DND-41 (cell line): Measurements from ENCODE around the gene ARHGEF7.

Experiments
- EZH2 ChIP-seq: IDR thresholded peaks from 3 replicates; pipeline ENCODE4 v1.6.1; 2012; ENCODE audit warnings: borderline replicate concordance, low read depth, mild to moderate bottlenecking, moderate library complexity, low read length, inconsistent platforms; ENCODE audit not compliant: severe bottlenecking
- TF ChIP-seq, protein P1 (sequence below): IDR thresholded peaks from 2 replicates; pipeline ENCODE4 v1.5.1; 2012; ENCODE audit warnings: borderline replicate concordance, low read length, moderate library complexity, mild to moderate bottlenecking; ENCODE audit not compliant: poor library complexity, severe bottlenecking; ENCODE audit errors: extremely low read depth

DNA sequence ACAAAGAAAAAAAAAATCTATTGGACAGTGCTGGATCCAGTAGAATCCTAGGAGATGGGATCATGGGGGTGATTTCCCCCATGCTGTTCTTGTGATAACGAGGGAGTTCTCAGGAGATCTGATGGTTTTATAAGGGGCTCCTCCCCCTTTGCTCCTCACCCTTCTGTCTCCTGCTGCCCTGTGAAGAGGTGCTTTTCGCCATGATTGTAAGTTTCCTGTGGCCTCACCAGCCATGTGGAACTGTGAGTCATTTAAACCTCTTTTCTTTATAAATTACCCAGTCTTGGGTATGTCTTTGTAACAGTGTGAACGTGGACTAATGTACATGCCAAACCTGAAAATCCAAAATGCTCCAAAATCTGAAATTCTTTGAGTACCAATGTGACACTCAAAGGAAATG, 45.5 kb downstream of the ARHGEF7 start:
- TF ChIP-seq, protein P1, sequence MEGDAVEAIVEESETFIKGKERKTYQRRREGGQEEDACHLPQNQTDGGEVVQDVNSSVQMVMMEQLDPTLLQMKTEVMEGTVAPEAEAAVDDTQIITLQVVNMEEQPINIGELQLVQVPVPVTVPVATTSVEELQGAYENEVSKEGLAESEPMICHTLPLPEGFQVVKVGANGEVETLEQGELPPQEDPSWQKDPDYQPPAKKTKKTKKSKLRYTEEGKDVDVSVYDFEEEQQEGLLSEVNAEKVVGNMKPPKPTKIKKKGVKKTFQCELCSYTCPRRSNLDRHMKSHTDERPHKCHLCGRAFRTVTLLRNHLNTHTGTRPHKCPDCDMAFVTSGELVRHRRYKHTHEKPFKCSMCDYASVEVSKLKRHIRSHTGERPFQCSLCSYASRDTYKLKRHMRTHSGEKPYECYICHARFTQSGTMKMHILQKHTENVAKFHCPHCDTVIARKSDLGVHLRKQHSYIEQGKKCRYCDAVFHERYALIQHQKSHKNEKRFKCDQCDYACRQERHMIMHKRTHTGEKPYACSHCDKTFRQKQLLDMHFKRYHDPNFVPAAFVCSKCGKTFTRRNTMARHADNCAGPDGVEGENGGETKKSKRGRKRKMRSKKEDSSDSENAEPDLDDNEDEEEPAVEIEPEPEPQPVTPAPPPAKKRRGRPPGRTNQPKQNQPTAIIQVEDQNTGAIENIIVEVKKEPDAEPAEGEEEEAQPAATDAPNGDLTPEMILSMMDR = no peak
- no peak for TF ChIP-seq EZH2
